Stromal cell of bone marrow (primary cell): Measurements from ENCODE around the gene EAF2.
A peak's percentile ranks its signal among the peaks of the same experiment; 100 is the strongest.
"Not testable (repeated sequence)": the region's sequence is repeated elsewhere in the genome, so short reads cannot be mapped to it uniquely, and the experiment has no call there.

Source experiments
- DNase-seq: peaks from one replicate; pipeline ENCODE4 v3.0.0-alpha.2; 2012; ENCODE audit warnings: low read depth

EAF2 gene

DNA sequence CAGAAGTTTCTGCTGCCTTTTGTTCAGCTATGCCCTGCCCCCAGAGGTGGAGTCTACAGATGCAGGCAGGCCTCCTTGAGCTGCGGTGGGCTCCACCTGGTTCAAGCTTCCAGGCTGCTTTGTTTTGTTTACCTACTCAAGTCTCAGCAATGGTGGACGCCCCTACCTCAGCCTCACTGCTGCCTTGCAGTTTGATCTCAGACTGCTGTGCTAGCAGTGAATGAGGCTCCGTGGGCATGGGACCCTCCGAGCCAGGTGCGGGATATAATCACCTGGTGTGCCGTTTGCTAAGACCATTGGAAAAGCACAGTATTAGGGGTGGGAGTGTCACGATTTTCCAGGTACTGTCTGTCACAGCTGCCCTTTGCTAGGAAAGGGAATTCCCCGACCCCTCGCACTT, 28.2 kb downstream of the EAF2 start:
- DNase-seq, result not testable (repeated sequence)

GRCh38 chr3:121863801-121864200, 28.8 kb downstream of the EAF2 start:
- no peak for DNase-seq

DNA sequence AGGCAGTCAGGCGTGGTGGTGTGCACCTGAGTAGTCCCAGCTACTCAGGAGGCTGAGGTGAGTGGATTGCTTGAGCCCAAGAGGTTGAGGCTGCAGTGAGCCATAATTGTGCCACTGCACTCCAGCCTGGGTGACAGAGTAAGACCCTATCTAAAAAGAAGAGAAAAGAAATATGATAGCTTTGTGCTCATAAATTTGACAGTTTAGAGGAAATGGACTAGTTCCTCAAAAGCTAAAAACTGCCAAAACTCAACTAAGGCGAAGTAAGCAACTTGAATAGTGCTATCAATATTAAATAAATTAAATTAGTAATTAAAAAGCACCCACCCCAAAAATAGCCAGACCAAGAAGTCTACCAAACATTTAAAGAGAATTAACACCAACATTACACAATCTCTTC, 34.7 kb downstream of the EAF2 start:
- DNase-seq, result no peak

DNA sequence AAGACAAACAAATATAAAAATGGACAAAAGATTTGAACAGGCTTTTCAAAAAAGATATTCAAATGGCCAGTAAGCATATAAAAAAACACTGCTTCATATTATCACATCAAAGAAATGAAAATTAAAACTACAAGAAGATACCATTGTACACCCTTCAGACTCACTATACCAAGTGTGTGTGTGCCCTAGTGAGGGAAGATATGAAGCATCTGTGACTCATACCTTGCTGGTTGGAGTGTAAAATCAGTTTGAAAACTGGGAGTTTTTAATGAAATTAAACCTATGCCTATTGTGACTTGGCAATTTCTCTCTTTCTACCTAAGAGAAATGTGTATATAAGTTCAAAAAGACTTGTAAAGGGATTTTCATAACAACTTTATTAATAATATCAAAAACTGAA, 35.7 kb downstream of the EAF2 start:
- no peak for DNase-seq

DNA sequence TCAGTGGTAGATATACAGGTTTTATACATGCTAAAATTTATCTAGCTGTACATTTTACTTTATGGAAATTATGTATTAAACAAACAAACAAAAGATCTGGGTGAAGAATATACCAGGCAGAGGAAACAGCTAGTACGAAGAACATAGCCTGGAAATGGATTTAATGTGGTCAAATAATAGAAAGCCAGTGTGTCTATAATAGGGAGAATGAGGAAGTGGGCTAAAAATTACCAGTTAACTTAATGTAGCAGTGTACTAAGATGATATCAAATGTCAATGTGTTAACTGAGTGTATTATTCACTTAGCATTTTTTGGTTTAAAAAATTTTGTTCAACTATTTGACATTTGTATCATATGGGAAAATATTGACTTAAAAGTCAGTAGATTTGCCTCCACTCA, 36.4 kb downstream of the EAF2 start:
- no peak for DNase-seq

GRCh38 chr3:121878411-121878810, 43.4 kb downstream of the EAF2 start:
- DNase-seq, result no peak

GRCh38 chr3:121883507-121883906, 48.5 kb downstream of the EAF2 start:
- no peak for DNase-seq

- DNase-seq, result no peak
Observed at GRCh38 chr3:121885386-121885785, 50.4 kb downstream of the EAF2 start.

- peak; percentile 6 for DNase-seq
Observed at GRCh38 chr3:121894301-121894990, 59.4 kb downstream of the EAF2 start, which contains the start of gene SLC15A2. SLC15A2 (plus strand) TSS chr3:121894401; CDS start chr3:121894477, 76 bp downstream.

GRCh38 chr3:121895121-121895520, 60.1 kb downstream of the EAF2 start:
- DNase-seq, result no peak

- DNase-seq, result no peak
Observed at GRCh38 chr3:121895736-121896135, 60.7 kb downstream of the EAF2 start.

DNA sequence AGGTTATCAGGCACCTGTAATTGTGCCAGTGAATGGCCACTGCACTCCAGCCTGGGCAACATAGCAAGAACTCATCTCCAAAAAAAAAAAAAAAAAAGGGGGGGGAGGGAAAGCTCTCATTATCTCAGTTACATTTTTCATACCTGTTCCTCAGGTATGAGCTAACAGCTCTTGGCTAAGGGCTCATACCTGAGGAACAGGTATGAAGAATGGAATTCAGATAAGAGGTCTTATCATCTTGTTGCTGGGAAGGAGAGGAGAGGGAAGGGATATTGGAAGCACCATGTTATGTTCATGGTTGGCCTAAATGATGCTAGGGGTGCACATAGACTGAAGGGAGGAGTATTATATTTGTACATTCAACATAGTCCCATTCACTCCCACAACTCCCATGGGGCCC, 61.8 kb downstream of the EAF2 start:
- DNase-seq, result no peak

- no peak for DNase-seq
Observed at GRCh38 chr3:121897296-121897695, 62.3 kb downstream of the EAF2 start.

DNA sequence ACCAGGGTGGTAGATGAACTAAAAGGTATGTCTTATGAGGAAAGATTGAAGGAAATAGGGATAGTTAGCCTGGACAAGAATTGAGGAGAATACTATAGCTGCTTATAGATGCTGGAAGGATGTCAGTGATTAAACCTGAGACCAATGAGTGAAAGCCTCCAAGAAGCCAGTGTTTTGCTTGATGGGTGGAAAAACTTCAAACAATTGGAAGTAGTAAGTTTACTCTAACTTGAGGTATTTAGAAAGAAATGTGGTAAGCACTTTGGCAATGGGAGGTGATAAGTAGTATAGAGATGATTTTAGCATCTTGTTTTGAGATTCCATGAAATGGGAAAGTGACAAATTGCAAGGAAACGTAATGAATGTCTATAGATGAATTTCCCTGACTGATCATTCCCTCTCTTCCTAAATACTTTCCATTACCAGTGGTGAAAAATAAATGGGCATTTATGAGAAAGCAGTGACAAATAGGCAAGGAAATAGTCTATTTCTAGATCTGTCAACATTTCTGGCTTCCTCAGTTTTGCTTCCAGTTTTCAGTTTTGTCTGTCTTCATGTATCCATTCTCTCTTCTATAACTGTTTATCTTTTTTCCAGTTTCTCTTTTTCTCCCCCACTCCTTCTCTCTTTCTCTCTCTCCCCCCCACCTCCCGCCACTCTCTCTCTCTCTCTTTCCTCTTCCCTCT, 78.4 kb downstream of the EAF2 start:
- DNase-seq, result no peak

GRCh38 chr3:121914081-121914998, 79.3 kb downstream of the EAF2 start:
- no peak for DNase-seq

DNA sequence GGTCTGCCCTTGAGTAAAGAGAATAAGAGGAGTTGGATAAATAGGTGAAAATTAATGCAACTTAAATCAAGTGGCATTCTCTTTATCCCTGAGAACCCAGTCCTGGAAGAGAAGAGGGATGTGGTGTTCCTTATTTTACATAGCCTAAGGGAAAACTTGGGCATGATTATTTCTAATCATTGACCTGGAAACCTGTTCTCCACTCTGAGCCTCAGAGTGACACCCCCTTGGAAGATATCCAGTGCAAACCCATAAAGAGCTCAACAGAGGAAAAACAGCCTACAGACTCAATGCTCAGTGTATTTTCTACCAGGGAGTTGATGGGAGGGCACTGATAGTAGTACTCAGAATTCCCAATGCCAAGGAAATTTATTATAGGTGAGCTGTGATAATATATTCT, 81.2 kb downstream of the EAF2 start:
- DNase-seq, result no peak

GRCh38 chr3:121918779-121919483, 83.9 kb downstream of the EAF2 start:
- no peak for DNase-seq

GRCh38 chr3:121924734-121925133, 89.7 kb downstream of the EAF2 start:
- no peak for DNase-seq

GRCh38 chr3:121926380-121926779, 91.4 kb downstream of the EAF2 start:
- no peak for DNase-seq
